DOHH2 (cell line): ENCODE data around the gene HNF1A.

Experiments
- EZH2phosphoT487 ChIP-seq: fragments of 200-600 bp; sonication (generic); IDR thresholded peaks from 2 replicates; pipeline ENCODE4 v1.6.1; 2017; ENCODE audit warnings: borderline replicate concordance, mild to moderate bottlenecking, antibody characterized with exemption, low read length, moderate library complexity, mixed read lengths
- TF ChIP-seq, protein P1 (sequence below): fragments of 200-600 bp; sonication (generic); IDR thresholded peaks from one replicate; pipeline ENCODE4 v1.5.1; 2014; ENCODE audit warnings: antibody characterized with exemption, mild to moderate bottlenecking, low read depth, low read length; ENCODE audit not compliant: poor library complexity, severe bottlenecking

DNA sequence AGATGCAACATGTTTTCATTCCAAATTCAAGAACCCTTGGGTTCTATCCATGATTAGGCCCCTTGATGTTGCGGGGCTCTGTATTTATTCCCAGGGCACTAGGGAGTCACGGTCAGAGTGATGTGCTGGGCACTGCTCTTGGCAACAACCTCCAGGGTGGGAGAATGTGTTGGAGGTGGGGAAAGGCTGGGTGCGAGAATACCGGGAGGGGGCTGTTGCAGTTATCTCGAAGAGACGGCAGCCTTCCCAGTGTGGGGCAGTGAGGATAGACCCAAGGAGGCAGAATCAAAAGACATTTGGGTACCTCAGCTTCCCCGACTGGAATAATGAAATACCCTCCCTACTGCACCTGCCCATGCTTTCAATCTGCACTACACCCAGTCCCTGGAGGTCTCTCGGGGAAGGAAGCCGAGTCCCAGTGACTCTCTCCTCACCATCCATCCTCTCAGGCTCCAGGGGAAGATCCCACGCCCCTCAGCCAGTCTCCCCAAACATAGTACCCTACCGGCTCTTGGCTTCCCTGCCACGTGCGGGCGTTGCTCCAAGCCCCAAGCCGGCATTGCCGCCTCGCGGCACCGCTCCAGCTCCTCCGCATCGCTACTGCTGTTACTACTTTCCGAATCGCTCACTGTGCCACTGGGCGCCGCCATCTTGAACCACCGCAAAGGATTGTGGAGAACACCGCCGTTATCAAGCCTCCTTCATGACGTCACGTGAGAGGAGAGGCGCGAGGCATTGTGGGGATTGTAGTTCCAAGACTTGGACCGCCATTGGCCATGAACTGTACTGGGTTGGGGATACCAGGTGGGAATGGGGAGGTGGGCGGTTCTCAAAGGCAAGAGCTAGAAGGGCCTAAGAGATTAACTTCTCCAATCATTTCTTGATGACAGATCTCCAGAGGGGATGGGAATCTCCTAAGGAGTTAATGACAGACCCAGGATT is 37.8 kb downstream of the HNF1A start, which contains the start of gene C12orf43:
- TF ChIP-seq, protein P1, sequence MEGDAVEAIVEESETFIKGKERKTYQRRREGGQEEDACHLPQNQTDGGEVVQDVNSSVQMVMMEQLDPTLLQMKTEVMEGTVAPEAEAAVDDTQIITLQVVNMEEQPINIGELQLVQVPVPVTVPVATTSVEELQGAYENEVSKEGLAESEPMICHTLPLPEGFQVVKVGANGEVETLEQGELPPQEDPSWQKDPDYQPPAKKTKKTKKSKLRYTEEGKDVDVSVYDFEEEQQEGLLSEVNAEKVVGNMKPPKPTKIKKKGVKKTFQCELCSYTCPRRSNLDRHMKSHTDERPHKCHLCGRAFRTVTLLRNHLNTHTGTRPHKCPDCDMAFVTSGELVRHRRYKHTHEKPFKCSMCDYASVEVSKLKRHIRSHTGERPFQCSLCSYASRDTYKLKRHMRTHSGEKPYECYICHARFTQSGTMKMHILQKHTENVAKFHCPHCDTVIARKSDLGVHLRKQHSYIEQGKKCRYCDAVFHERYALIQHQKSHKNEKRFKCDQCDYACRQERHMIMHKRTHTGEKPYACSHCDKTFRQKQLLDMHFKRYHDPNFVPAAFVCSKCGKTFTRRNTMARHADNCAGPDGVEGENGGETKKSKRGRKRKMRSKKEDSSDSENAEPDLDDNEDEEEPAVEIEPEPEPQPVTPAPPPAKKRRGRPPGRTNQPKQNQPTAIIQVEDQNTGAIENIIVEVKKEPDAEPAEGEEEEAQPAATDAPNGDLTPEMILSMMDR = no peak
- no peak for TF ChIP-seq EZH2phosphoT487
